ENCODE results near the gene CEACAM16. TPM values are rescaled to one million over a fixed set of nuclear protein-coding genes. Genes with fewer than 3 reads are reported as not detected.

The CEACAM16 gene
- total and polyA plus RNA-seq, 10 of the 15 experiments (the other 5 are each of a cell fraction or from before 2014, with no cell fraction given), result not detected

- BruUV-seq (replicated peaks), result TSS peak; percentile 63
- Histone ChIP-seq H3K9me3 (replicated peaks; ENCODE audit: control insufficient read depth, insufficient read depth, low read length) (no peaks in the 10 kb centered on the region), H3K27me3 (replicated peaks in 1 of 2; ENCODE audit: control insufficient read depth in 2 of 2, insufficient read depth in 2 of 2, low read length in 1 of 2) (no peaks in the 10 kb centered on the region), H2AFZ (ENCODE audit: control insufficient read depth, low read depth, low read length) (peak overlapping the region; percentile 77), H3K4me2 (ENCODE audit: control insufficient read depth, insufficient read depth) (peak overlapping the region; percentile 79), H4K20me1 (ENCODE audit: control insufficient read depth, insufficient read depth) (no peaks in the 10 kb centered on the region), H3K4me3 (peak overlapping the region; percentile 98), H3K9ac (ENCODE audit: control insufficient read depth, insufficient read depth, low read length) (peak overlapping the region; percentile 73), H3K36me3 (ENCODE audit: control insufficient read depth in 2 of 2, insufficient read depth in 2 of 2, low read length in 1 of 2) (no peaks in the 10 kb centered on the region; a peak in 2 of 4 replicates), H3K27ac (ENCODE audit: control insufficient read depth, insufficient read depth) (peak overlapping the region; percentile 92), H3K4me1 (ENCODE audit: control insufficient read depth, insufficient read depth, low read length) (peaks cover 33% of the 10 kb centered on the region), H3K79me2 (ENCODE audit: control insufficient read depth, insufficient read depth, low read length) (peaks cover 36% of the 10 kb centered on the region)
- ChIA-PET CTCF (no interaction called here), SMC1A (ENCODE audit: uncharacterized antibody, unreplicated experiment) (no interaction called here), RAD21 (ENCODE audit: unreplicated experiment) (no interaction called here), POLR2A (no interaction called here)
- peak; percentile 9 for ATAC-seq
- in situ Hi-C loops (cut with MboI), result no loop called here
- intact Hi-C loops (cut with micrococcal nuclease; ENCODE audit: unreplicated experiment), result loop anchor here (1.0 kb wide), 1 partner anchor 11 kb away; no protein-coding TSS in a partner anchor
- no peak for FAIRE-seq
- WGBS (ENCODE audit: insufficient coverage, insufficient replicate concordance, low lambda C conversion rate, missing lambda C conversion rate), result under 1% methylated on average over 20 of the region's 26 CpGs
- DNase-seq (ENCODE audit: low read depth, low spot score), result no peak
- TF ChIP-seq ZNF274 (IDR thresholded peaks at IDR 0.05; ENCODE audit: insufficient read depth, insufficient read length) (no peak), GABPA (IDR thresholded peaks at IDR 0.05; ENCODE audit: low read depth) (no peak), BCL3 (IDR thresholded peaks at IDR 0.05; ENCODE audit: borderline replicate concordance, insufficient read depth, low read depth, low read length, poor library complexity, severe bottlenecking) (no peak), SRF (IDR thresholded peaks at IDR 0.05; ENCODE audit: low read depth in 2 of 2, low read length in 2 of 2) (no peak), RB1 (IDR thresholded peaks at IDR 0.05; ENCODE audit: borderline replicate concordance) (no peak), CBFB (IDR thresholded peaks at IDR 0.05; ENCODE audit: low read depth) (no peak), LARP7 (IDR thresholded peaks at IDR 0.05) (no peak), STAT3 (IDR thresholded peaks at IDR 0.05; ENCODE audit: low read depth, low read length) (no peak), HDAC2 (IDR thresholded peaks at IDR 0.05) (no peak), ESRRA (IDR thresholded peaks at IDR 0.05; ENCODE audit: low read length) (no peak), RELA (IDR thresholded peaks at IDR 0.05; ENCODE audit: borderline replicate concordance, partially characterized antibody) (no peak), SP1 (IDR thresholded peaks at IDR 0.05; ENCODE audit: low read depth, low read length) (no peak), IRF5 (IDR thresholded peaks at IDR 0.05; ENCODE audit: borderline replicate concordance) (no peak), BMI1 (IDR thresholded peaks at IDR 0.05; ENCODE audit: borderline replicate concordance) (no peak), CEBPB (IDR thresholded peaks at IDR 0.05; ENCODE audit: borderline replicate concordance in 1 of 2, low read depth in 2 of 2, low read length in 2 of 2) (no peak), ELK1 (IDR thresholded peaks at IDR 0.05; ENCODE audit: low read depth, low read length) (no peak), KDM1A (IDR thresholded peaks at IDR 0.05; ENCODE audit: borderline replicate concordance) (no peak), CTCF (IDR thresholded peaks at IDR 0.05 in 2 of 3, conservative IDR thresholded peaks at IDR 0.05 in 1 of 3; ENCODE audit: control insufficient read depth in 2 of 3, extremely low read depth in 1 of 3, insufficient read depth in 1 of 3, low read depth in 3 of 3, low read length in 3 of 3) (no peak), ZNF24 (IDR thresholded peaks at IDR 0.05) (no peak), HCFC1 (IDR thresholded peaks at IDR 0.05; ENCODE audit: low read length) (no peak), CBX5 (IDR thresholded peaks at IDR 0.05; ENCODE audit: low read depth) (no peak)
Measured at GRCh38 chr19:44747739-44748425, 48.9 kb downstream of the CEACAM16 start.

All from GM12878 (cell line).